GM18870 (cell line): ENCODE data around the gene WDR5.

Experiments
- ATAC-seq: cut with Tn5 transposase; IDR thresholded peaks from one replicate; pipeline ENCODE4 v1.9.1; 2021; ENCODE audit warnings: moderate library complexity; ENCODE audit not compliant: unreplicated experiment

Gene WDR5

DNA sequence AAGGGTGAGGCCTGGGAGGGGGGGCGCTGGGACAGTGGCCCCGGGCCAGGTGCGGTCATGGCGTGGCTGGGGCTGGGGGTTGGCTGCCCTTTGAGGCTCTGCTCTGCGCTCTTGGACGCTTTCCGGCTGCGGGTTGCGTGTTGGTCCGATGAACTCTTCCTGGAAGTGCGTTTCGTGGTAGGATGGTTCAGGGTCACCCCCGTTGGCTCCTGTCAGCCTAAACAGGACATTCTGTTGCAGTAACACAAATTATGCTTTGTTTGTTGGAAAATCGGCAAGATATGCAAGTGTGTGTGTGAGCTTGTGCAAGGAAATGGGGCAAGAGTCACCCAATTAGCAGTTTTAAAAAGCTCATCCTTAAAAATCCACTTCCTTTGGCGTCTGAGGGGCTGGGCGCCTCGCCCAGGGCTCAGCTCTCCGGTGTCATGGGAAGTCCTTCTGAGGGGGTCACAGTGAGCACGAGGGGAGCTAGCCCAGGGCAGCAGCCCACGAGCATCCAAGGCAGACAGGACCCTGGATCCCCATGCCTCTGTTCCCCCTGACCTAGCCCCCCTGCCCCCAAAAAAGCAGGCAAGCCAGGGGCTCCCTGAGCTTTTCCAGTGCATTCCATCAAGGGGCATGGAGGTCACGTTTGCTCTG lies 50.7 kb downstream of the WDR5 start:
- ATAC-seq: no peak

DNA sequence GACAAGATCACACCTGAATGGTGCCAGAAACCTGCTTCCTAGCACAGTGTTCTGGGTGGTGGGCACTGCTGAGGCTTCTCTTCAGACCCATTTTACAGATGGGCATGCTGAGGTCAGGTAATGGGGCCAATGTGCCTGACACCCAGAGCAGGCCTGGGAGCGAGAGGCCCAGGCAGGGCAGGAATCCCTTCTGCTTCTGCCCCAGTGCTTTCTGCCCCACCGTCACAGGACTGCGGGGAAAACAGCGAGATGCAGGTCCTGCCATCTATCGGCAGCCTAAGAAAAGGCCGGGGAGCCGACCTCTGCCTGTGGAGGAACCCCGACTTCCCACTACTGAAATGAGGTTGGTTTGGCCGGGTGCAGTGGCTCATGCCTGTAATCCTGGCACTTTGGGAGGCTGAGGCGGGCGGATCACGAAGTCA lies 51.2 kb downstream of the WDR5 start:
- no peak for ATAC-seq

DNA sequence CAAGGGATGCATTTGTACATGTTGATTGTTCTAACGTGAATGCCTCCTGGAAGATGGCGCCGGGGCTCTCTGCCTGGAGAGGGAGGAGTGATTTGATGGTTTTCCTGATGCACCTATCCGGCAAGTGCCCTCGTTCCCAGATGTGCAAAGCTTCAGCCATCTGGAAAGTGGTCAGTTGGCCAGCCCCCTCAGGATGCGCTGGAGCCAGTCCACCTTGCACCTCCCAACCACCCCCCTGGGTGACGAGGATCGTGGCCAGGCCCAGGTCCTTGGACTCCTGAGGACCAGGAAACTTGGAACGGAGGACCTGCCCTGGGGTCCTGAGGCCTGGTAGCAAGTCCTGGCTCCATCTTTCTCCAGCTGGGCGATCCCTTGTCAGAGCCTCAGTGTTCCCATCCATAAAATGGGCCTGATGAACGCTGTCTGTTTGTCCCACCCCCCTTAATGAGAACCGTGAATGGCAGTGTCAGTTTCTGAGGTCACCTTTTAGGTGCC lies 52.1 kb downstream of the WDR5 start:
- no peak for ATAC-seq

DNA sequence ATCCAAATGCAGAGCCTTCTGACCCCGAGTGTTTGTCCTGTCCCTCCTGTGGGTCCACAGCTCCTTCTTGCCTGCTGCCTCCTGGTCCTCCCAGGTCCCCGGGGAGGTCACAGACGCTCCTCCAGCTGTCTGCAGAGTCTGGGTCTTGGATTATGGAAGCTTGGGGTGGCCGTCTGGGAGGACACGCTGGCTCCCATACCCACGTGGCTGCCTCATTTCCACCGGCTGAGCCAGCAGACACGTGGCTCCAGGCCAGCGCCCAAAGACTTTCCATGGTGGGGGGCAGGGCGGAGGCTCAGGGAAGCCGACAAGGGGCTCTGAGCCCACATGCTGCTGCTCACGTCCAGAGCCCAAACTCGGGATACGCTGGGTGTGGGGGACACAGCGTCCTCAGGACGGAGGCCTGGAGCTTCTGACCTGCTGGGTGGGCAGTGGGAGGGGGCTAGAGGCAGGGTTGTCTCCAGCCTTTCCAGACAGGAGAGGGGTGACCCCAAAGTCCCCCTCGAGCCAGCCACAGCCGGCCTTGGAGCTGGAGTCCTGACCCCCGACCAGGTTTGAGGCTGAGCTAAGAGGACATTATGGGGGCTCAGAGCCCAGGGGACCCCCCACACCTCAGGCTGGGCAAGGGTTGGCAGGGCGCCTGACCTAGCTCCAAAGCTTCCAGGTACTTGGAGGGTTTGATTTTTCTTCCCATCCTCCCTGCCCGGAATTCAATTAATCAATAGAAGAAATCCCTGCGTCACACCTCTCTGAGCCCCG lies 52.7 kb downstream of the WDR5 start:
- no peak for ATAC-seq

GRCh38 chr9:134189145-134189469 lies 53.2 kb downstream of the WDR5 start:
- no peak for ATAC-seq

DNA sequence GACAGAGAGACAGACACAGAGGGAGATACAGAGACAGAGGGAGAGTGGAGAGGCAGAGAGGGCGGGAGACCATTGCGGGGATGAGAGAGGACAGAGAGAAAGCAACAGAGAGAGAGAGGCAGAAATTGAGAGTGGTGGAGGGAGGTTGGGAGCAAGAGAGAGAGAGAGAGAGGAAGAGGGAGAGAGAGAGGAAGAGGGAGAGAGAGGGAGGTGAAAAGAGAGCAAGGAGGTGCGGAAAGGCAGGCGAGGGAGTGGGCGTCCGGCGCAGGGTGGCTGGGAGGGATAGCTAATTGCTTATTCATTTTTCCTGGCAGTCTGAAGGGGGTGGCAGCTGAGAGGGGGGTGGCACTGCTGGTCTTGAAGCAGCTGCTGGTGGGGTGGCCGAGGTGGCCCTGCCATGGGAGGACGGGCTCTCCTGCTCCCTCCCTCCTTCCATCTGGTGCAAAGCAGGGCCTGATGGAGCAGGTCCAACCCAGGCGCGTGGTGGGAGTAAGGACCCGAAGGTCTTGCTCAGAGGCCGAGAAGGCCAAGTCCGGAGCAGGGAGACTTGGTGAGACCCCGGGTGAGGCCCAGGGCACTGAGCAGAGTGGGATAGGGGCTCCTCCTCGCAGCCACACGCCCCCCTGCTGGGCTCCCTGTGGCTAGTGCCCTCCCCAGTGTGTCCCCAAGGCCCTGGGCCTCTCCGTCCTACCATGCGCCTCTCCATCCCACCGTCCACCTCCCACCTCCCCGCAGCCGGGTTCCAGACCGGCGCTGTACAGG lies 53.8 kb downstream of the WDR5 start:
- ATAC-seq: no peak

GRCh38 chr9:134190232-134191121 lies 54.6 kb downstream of the WDR5 start:
- ATAC-seq: no peak

GRCh38 chr9:134191455-134192209 lies 55.8 kb downstream of the WDR5 start:
- no peak for ATAC-seq

GRCh38 chr9:134192311-134192950 lies 56.5 kb downstream of the WDR5 start:
- ATAC-seq: no peak

GRCh38 chr9:134192951-134193731 lies 57.3 kb downstream of the WDR5 start:
- no peak for ATAC-seq

DNA sequence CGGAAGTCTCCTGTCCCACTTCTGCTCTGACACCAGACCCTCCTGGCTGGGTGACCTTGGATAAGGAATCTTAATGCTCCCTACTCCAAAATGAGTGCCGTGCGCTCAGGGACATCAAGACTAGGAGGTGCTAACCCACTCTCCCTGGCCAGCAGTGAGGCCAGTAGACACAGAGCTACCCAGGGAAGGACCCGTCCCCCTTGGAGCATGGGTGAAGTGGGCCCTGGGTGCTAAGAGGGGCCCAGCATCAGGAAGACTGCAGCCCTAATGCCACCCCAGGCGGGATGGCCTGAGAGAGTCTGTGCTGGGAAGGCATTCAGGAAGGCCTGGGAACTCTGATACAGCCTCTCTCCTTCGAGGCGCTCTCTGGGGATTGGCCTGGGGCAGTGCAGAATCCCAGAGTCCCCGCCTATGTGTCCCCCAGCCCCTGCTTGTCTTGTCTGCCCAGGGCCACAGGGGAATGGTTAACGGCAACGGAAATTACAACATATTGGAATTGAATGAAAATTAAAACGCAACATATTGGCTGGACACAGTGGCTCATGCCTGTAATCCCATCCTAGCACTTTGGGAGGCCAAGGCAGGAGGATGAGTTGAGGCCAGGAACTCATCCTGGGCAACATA lies 58.1 kb downstream of the WDR5 start:
- ATAC-seq: no peak

GRCh38 chr9:134195558-134195957 lies 59.7 kb downstream of the WDR5 start:
- ATAC-seq: no peak

DNA sequence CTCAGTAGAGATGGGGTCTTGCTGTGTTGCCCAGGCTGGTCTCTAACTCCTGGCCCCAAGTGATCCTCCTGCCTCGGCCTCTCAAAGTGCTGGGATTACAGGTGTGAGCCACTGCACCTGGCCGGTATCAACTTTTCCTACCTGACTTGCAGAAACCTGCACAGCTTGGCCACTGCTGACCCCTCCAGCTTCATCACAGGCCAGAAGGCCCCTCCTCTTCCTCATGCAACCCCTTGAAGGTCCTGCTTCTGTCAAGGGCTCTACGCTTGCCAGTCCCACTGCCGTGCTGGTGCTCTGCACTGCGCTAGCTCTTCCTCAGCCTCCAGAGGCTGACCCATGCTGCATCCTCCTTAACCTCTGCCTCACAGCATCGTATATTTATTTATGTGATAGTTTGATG lies 61.0 kb downstream of the WDR5 start:
- no peak for ATAC-seq

GRCh38 chr9:134198791-134199190 lies 62.9 kb downstream of the WDR5 start:
- ATAC-seq: no peak

DNA sequence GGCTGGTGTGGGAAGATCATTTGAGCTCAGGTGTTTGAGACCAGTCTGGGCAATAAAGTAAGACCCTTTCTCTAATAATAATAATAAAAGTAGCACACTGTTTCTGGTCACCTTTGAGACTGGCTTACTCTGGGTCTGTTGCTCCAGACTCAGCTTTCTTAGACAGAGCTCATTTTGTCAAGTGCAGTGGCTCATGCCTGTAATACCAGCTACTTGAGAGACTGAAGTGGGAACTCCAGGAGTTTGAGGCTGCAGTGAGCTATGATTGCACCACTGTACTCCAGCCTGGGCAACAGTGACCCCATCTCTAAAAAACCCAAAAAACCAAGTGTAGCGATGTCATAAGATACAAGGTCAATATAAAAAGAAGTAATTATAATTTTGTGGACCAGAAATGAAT lies 64.8 kb downstream of the WDR5 start:
- no peak for ATAC-seq

- no peak for ATAC-seq
Measured at GRCh38 chr9:134203224-134203623, 67.3 kb downstream of the WDR5 start.

GRCh38 chr9:134204041-134204440 lies 68.2 kb downstream of the WDR5 start:
- no peak for ATAC-seq

- ATAC-seq: no peak
Measured at GRCh38 chr9:134204991-134205578, 69.2 kb downstream of the WDR5 start.
